Measurements from ENCODE around the gene ALLC. TPM values are rescaled to one million over a fixed set of nuclear protein-coding genes. Genes with fewer than 3 reads are reported as not detected.

Gene ALLC
- total RNA-seq, 6 experiments from 2014 or later: not detected

DNA sequence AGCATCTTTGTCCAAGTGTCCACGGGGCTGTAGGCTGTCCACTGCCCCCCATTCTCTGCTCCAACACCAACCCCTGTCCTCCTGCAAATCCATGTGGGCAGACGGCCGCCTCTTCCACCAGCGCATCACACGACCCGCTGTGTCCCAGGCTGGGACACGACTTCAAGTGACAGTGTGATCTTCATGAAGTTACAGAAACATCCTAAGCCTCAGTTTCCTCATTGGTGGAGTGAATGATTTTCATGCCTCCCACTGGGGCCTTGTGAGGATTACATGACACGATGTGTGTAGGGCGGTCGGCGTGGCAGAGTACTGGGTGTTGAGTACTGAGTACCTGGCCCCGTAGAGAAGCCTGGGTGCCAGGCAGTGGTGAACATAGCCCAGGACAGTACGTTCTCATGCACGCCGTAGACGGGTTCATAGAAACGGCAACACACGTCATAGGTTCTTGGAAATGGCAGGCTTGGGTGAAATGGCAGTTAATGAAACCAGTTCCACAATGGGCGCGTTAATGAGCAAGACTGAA is 9.3 kb upstream of the ALLC start:
- Mint-ChIP-seq H3K27me3 (ENCODE audit: insufficient read depth) (peaks cover 24% of the 10 kb centered on the region), H3K4me3 (no peak overlapping the region), H3K4me1 (ENCODE audit: low read depth) (peaks cover 10% of the 10 kb centered on the region; the same call in 1 of the 2 replicates), H3K36me3 (ENCODE audit: low read depth) (no peaks in the 10 kb centered on the region), H3K9me3 (no peaks in the 10 kb centered on the region), H3K27ac (no peak overlapping the region)
- DNase-seq: no peak
- no peak for TF ChIP-seq CTCF (IDR thresholded peaks at IDR 0.05)

- no peak for TF ChIP-seq CTCF (IDR thresholded peaks at IDR 0.05)
- Mint-ChIP-seq H3K9me3 (no peaks in the 10 kb centered on the region), H3K4me3 (no peak overlapping the region), H3K27me3 (ENCODE audit: insufficient read depth) (peaks cover 27% of the 10 kb centered on the region), H3K27ac (no peak overlapping the region), H3K4me1 (ENCODE audit: low read depth) (peaks cover 10% of the 10 kb centered on the region; the same call in 1 of the 2 replicates), H3K36me3 (ENCODE audit: low read depth) (no peaks in the 10 kb centered on the region)
- DNase-seq: no peak
Observed at GRCh38 chr2:3649581-3649980, 8.4 kb upstream of the ALLC start.

DNA sequence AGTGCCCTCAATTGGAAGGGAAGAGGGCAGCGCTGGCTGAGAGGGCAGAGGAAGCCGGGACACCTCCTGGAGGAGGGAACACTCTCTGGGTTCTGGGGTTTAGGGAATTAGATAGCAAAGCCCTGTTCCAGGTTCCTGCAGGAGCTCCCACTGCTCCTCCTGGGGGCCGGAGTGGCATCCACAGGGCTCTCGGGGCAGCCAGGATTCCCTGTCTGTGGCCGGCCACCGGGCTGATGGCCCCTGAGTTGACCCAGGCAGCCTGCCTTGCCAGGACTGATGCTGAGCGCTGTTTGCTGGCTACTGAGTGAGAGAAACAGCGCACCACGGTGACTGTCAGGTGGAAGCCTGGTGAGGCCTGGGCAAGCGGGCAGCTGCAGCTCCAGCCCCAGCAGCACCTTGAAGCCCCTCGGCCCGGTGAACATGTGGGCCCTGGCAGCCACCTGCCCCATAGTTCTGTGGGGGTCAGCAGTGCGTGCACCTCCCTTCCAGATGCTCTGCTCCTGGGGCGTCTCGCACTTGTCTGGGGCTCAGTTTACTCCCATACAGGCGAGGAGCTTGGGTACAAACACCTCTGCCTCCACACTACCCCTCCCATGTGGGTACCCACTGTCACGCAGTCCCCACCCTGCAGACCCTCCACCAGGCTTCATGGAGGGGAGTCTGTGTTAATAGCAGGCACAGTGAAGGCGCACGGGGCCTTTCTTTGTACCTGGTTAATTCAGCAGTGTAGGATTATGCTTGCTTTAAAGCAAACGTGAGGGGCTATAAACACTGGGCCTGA is 7.7 kb upstream of the ALLC start:
- TF ChIP-seq CTCF (IDR thresholded peaks at IDR 0.05): no peak
- no peak for DNase-seq
- Mint-ChIP-seq H3K27me3 (ENCODE audit: insufficient read depth) (peaks cover 23% of the 10 kb centered on the region), H3K4me3 (peak overlapping the region; percentile 71; the same call in 1 of the 2 replicates), H3K4me1 (ENCODE audit: low read depth) (peaks cover 10% of the 10 kb centered on the region; the same call in 1 of the 2 replicates), H3K36me3 (ENCODE audit: low read depth) (no peaks in the 10 kb centered on the region), H3K9me3 (no peaks in the 10 kb centered on the region), H3K27ac (no peak overlapping the region)

- Mint-ChIP-seq H3K4me1 (ENCODE audit: low read depth) (peaks cover 10% of the 10 kb centered on the region; the same call in 1 of the 2 replicates), H3K9me3 (no peaks in the 10 kb centered on the region), H3K27me3 (ENCODE audit: insufficient read depth) (peaks cover 21% of the 10 kb centered on the region), H3K4me3 (peak overlapping the region; percentile 39; the same call in 1 of the 2 replicates), H3K27ac (no peak overlapping the region), H3K36me3 (ENCODE audit: low read depth) (no peaks in the 10 kb centered on the region)
- DNase-seq: no peak
- no peak for TF ChIP-seq CTCF (IDR thresholded peaks at IDR 0.05)
Observed at GRCh38 chr2:3651691-3652648, 6.0 kb upstream of the ALLC start.

DNA sequence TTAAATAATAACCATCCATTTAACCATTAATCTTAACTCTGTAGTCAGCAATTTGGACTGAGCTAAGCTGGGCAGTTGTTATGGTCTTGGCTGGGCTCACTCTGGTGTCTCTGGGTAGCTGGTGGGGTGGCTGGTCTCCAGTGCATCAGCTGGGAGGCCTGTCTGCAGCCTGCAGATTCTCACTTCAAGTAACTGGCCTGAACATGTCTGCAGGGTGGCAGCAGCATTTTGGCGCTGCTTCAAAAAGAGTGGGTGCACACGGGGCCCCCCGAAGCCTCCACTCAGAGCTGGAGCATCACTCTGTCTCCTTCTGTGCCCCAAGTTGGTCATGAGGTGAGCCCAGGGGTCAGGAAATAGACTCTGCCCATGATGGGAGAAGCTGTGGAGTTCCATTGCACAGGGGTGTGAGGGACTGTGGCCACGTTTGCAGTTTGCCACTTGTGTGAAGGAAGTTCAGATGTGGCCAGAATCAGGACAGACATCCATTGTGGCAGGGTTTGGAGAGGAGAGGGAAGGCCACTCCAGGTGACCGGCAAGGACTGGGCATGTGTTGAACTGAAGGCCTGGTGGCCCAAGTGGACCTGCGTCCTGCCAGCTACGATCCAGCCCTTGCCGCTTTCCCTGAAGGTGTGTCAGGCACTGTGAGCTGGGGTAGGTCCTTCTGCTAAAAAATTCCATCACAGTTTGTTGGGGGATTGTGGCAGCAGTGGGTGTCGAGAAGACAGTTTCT is 4.9 kb upstream of the ALLC start:
- H3K9me3 Mint-ChIP-seq: no peaks in the 10 kb centered on the region
- DNase-seq: no peak
- peaks cover 19% of the 10 kb centered on the region for H3K27me3 Mint-ChIP-seq (ENCODE audit: insufficient read depth)
- no peak for TF ChIP-seq CTCF (IDR thresholded peaks at IDR 0.05)
- peaks cover 10% of the 10 kb centered on the region; the same call in 1 of the 2 replicates for H3K4me1 Mint-ChIP-seq (ENCODE audit: low read depth)
- no peak overlapping the region for H3K4me3 Mint-ChIP-seq
- H3K27ac Mint-ChIP-seq: no peak overlapping the region
- no peaks in the 10 kb centered on the region for H3K36me3 Mint-ChIP-seq (ENCODE audit: low read depth)

Measured in HFFc6 (cell line).